Measurements from ENCODE around the gene PUM2.

PUM2 gene

DNA sequence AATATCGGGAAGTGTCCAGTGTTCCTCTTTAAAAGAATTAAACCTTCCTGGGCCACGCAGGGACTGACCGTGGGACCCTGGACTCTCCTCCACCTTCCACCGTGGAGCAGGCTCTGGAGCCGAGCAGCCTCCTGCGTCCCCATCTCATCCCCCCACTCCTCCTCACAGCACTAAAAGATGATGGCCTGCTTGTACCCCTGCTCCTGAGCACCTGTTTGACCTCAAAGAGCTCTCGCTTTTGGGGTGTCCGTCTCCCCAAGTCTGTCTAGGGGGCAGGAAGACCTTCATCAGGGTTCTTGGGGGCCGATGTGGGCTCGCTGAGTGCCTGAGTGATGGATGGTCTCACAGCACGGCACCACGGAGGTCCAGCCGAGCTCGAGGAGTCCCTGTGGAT is 124.5 kb downstream of the PUM2 start:
- H3K4me1 ChIP-seq (ENCODE audit: low read length): no peaks in the 10 kb centered on the region
- H3K4me3 ChIP-seq (ENCODE audit: low read length): no peak overlapping the region
- no peak overlapping the region for H3K9ac ChIP-seq (ENCODE audit: low read length)
- H3K79me2 ChIP-seq (ENCODE audit: low read length): no peaks in the 10 kb centered on the region
- no peaks in the 10 kb centered on the region for H3K36me3 ChIP-seq (replicated peaks; ENCODE audit: low read depth, low read length)
- H4K20me1 ChIP-seq (ENCODE audit: insufficient read depth, low read length): no peaks in the 10 kb centered on the region
- H3K27me3 ChIP-seq (ENCODE audit: low read depth, low read length): peaks cover 27% of the 10 kb centered on the region
- H2AFZ ChIP-seq (ENCODE audit: low read depth, low read length): no peak overlapping the region
- TF ChIP-seq, protein P1, sequence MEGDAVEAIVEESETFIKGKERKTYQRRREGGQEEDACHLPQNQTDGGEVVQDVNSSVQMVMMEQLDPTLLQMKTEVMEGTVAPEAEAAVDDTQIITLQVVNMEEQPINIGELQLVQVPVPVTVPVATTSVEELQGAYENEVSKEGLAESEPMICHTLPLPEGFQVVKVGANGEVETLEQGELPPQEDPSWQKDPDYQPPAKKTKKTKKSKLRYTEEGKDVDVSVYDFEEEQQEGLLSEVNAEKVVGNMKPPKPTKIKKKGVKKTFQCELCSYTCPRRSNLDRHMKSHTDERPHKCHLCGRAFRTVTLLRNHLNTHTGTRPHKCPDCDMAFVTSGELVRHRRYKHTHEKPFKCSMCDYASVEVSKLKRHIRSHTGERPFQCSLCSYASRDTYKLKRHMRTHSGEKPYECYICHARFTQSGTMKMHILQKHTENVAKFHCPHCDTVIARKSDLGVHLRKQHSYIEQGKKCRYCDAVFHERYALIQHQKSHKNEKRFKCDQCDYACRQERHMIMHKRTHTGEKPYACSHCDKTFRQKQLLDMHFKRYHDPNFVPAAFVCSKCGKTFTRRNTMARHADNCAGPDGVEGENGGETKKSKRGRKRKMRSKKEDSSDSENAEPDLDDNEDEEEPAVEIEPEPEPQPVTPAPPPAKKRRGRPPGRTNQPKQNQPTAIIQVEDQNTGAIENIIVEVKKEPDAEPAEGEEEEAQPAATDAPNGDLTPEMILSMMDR (IDR thresholded peaks at IDR 0.05; ENCODE audit: low read depth, low read length): no peak
- no peak for TF ChIP-seq EZH2phosphoT487 (IDR thresholded peaks at IDR 0.05; ENCODE audit: low read depth)
- H3K4me2 ChIP-seq (ENCODE audit: low read length): no peak overlapping the region
- H3K9me3 ChIP-seq (ENCODE audit: insufficient read depth, low read length): no peaks in the 10 kb centered on the region
- no peak overlapping the region for H3K27ac ChIP-seq (ENCODE audit: low read length)

DNA sequence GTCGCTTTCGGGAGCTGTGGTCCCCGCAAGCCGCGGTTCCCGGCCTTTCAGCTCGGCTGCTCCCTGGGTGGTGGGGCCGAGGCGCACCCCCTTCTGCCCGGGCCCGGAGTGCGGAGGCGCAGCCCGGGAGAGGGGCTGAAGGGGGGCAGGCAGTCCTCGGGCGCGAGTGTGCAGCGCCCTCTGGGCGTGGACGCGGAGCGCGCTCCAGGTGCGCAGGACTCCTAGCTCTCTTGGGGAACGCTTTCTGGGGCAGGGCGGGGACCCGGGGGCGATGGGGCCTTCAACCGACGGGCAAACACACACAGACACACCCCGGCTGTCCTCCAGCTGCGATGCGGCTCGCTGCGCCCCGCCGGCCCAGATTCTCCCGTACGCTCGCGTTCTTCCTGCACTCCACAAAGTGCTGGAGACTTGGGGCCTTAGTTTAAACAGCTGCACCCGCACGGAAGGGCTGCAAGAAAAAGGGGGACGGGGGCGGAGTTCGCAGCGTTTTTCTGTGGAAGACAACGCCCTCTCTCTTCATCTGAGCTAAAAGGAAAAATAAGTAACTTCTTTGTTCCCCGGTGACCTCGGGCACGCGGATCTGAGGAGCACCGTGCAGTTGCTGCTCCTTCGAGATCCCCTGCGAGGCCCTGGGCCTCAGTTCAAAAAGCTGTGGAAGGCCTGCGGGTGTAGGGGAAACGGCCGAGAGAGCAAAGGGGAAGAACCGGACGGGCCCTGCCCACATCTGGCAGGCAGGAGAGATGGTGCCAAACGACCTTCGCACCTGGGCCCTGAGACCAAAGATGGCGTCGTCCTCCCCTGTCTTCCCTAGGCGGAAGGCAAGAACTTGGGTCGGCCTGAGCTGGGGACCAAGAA is 125.1 kb downstream of the PUM2 start:
- Histone ChIP-seq H3K9me3 (ENCODE audit: insufficient read depth, low read length) (no peaks in the 10 kb centered on the region), H3K79me2 (ENCODE audit: low read length) (no peaks in the 10 kb centered on the region), H2AFZ (ENCODE audit: low read depth, low read length) (peak overlapping the region; percentile 71), H3K4me1 (ENCODE audit: low read length) (peaks cover 5% of the 10 kb centered on the region), H3K4me3 (ENCODE audit: low read length) (peak overlapping the region; percentile 90), H3K9ac (ENCODE audit: low read length) (peak overlapping the region; percentile 29; the same call in 1 of the 2 replicates), H3K36me3 (replicated peaks; ENCODE audit: low read depth, low read length) (no peaks in the 10 kb centered on the region), H4K20me1 (ENCODE audit: insufficient read depth, low read length) (no peaks in the 10 kb centered on the region), H3K27me3 (ENCODE audit: low read depth, low read length) (peaks cover 27% of the 10 kb centered on the region), H3K27ac (ENCODE audit: low read length) (no peak overlapping the region), H3K4me2 (ENCODE audit: low read length) (peak overlapping the region; percentile 95)
- TF ChIP-seq, protein P1 (IDR thresholded peaks at IDR 0.05; ENCODE audit: low read depth, low read length): peak; percentile 70
- no peak for TF ChIP-seq EZH2phosphoT487 (IDR thresholded peaks at IDR 0.05; ENCODE audit: low read depth)

DNA sequence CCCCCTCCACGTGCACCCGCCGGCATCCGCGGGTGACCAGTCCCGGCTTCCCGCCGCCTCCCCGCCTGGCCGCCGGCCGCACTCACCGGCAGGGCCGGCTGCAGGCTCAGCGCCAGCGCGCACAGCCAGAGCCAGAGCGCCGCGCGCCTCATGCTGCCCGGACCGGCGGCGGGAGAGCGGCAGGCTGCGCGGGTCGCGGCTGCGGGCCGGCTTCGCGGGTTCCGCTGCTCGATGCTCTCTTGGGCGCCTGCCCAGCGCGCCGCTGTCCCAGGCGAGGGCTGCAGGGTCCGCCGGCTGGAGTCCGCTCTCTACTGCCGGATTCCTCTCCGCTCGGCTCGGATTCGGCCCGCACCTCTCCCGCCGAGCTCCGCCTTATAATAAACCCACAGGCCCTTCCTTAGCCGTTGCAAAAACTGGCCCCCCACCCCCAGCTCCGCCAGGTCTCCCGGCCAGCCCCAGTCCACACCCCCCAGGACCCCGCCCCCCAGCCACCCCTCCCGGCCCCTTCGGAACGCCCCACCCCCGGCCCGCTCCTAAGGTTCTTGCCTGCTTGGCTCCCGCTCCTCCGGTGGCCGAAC is 125.8 kb downstream of the PUM2 start, which contains the start of gene SDC1:
Gene SDC1 (minus strand): TSS at position 415 of the 578 bp plus-strand sequence. CDS start 263 bp downstream, at position 152.
- no peaks in the 10 kb centered on the region for H3K36me3 ChIP-seq (replicated peaks; ENCODE audit: low read depth, low read length)
- no peak for TF ChIP-seq EZH2phosphoT487 (IDR thresholded peaks at IDR 0.05; ENCODE audit: low read depth)
- TF ChIP-seq, protein P1 (IDR thresholded peaks at IDR 0.05; ENCODE audit: low read depth, low read length): no peak
- H2AFZ ChIP-seq (ENCODE audit: low read depth, low read length): peak within 1 kb of the TSS; percentile 93

GRCh38 chr2:20224164-20224715 is 126.4 kb downstream of the PUM2 start:
- Histone ChIP-seq H3K27ac (ENCODE audit: low read length) (no peak overlapping the region), H3K36me3 (replicated peaks; ENCODE audit: low read depth, low read length) (no peaks in the 10 kb centered on the region), H3K9ac (ENCODE audit: low read length) (peak overlapping the region; percentile 68), H2AFZ (ENCODE audit: low read depth, low read length) (peak overlapping the region; percentile 93), H3K9me3 (ENCODE audit: insufficient read depth, low read length) (no peaks in the 10 kb centered on the region), H4K20me1 (ENCODE audit: insufficient read depth, low read length) (no peaks in the 10 kb centered on the region), H3K4me2 (ENCODE audit: low read length) (peak overlapping the region; percentile 95), H3K27me3 (ENCODE audit: low read depth, low read length) (peaks cover 27% of the 10 kb centered on the region), H3K4me3 (ENCODE audit: low read length) (peak overlapping the region; percentile 90), H3K4me1 (ENCODE audit: low read length) (peaks cover 8% of the 10 kb centered on the region), H3K79me2 (ENCODE audit: low read length) (no peaks in the 10 kb centered on the region)
- TF ChIP-seq, protein P1 (IDR thresholded peaks at IDR 0.05; ENCODE audit: low read depth, low read length): no peak

More for the DNA sequence above, 125.8 kb downstream of the PUM2 start, which contains the start of gene SDC1:
- Histone ChIP-seq H3K9ac (ENCODE audit: low read length) (peak within 1 kb of the TSS; percentile 68), H3K9me3 (ENCODE audit: insufficient read depth, low read length) (no peaks in the 10 kb centered on the region), H3K4me3 (ENCODE audit: low read length) (peak within 1 kb of the TSS; percentile 90), H3K79me2 (ENCODE audit: low read length) (no peaks in the 10 kb centered on the region), H3K4me1 (ENCODE audit: low read length) (peaks cover 8% of the 10 kb centered on the region), H3K27ac (ENCODE audit: low read length) (no peak within 1 kb of the TSS), H3K4me2 (ENCODE audit: low read length) (peak within 1 kb of the TSS; percentile 95), H3K27me3 (ENCODE audit: low read depth, low read length) (peaks cover 27% of the 10 kb centered on the region), H4K20me1 (ENCODE audit: insufficient read depth, low read length) (no peaks in the 10 kb centered on the region)

Data from OCI-LY3 (cell line).